ENCODE measurements around the gene ARAP1. TPM values are rescaled to one million over a fixed set of nuclear protein-coding genes. Genes with fewer than 3 reads are reported as not detected.

The ARAP1 gene
- total RNA-seq, 1 experiment from 2014 or later = 66.1 TPM

DNA sequence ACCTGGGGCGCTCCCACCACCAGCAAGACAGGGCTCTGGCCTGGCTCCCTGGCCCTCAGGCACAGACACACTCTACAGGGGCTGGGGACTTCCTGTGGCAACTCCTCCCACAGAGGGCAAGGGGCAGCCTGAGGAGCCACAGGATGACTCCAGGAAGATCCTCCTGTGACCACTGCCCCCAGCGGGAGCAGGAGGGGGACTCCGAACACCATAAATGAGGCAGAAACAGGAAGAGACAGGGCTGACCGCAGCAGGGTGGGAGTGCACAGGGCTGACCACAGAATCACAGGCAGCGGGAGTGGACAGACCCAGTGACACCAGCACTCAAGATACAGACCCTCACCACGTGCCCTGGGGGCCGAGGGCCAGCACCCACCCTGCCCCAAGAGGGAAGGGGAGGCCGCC, 10.8 kb downstream of the ARAP1 start:
- intact Hi-C loops (cut with micrococcal nuclease; ENCODE audit: unreplicated experiment) = no loop called here
- H3K4me3 ChIP-seq (ENCODE audit: low read depth, low read length, poor library complexity, severe bottlenecking) = no peak overlapping the region
- H3K4me1 ChIP-seq (ENCODE audit: insufficient read depth, low read length, poor library complexity, severe bottlenecking) = peaks cover 8% of the 10 kb centered on the region
- no peaks in the 10 kb centered on the region for H3K27me3 ChIP-seq (replicated peaks; ENCODE audit: insufficient read depth, low read depth, low read length, poor library complexity)
- POLR2A ChIA-PET (ENCODE audit: low non-redundant PET) = no interaction called here
- CTCF ChIA-PET = no interaction called here
- no peaks in the 10 kb centered on the region for H3K36me3 ChIP-seq (ENCODE audit: insufficient read depth, low read length, poor library complexity, severe bottlenecking)
- TF ChIP-seq, protein P1, sequence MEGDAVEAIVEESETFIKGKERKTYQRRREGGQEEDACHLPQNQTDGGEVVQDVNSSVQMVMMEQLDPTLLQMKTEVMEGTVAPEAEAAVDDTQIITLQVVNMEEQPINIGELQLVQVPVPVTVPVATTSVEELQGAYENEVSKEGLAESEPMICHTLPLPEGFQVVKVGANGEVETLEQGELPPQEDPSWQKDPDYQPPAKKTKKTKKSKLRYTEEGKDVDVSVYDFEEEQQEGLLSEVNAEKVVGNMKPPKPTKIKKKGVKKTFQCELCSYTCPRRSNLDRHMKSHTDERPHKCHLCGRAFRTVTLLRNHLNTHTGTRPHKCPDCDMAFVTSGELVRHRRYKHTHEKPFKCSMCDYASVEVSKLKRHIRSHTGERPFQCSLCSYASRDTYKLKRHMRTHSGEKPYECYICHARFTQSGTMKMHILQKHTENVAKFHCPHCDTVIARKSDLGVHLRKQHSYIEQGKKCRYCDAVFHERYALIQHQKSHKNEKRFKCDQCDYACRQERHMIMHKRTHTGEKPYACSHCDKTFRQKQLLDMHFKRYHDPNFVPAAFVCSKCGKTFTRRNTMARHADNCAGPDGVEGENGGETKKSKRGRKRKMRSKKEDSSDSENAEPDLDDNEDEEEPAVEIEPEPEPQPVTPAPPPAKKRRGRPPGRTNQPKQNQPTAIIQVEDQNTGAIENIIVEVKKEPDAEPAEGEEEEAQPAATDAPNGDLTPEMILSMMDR (conservative IDR thresholded peaks at IDR 0.05; ENCODE audit: low read depth, low read length) = no peak
- no peak for TF ChIP-seq EZH2 (IDR thresholded peaks at IDR 0.05; ENCODE audit: borderline replicate concordance, low read depth, low read length, poor library complexity, severe bottlenecking)
- no peak for DNase-seq (ENCODE audit: low spot score)
- H3K9me3 ChIP-seq (ENCODE audit: low read depth, low read length, poor library complexity, severe bottlenecking) = no peaks in the 10 kb centered on the region
- no TSS peak for BruUV-seq (replicated peaks)
- H3K27ac ChIP-seq (ENCODE audit: low read depth, low read length, poor library complexity, severe bottlenecking) = no peak overlapping the region

DNA sequence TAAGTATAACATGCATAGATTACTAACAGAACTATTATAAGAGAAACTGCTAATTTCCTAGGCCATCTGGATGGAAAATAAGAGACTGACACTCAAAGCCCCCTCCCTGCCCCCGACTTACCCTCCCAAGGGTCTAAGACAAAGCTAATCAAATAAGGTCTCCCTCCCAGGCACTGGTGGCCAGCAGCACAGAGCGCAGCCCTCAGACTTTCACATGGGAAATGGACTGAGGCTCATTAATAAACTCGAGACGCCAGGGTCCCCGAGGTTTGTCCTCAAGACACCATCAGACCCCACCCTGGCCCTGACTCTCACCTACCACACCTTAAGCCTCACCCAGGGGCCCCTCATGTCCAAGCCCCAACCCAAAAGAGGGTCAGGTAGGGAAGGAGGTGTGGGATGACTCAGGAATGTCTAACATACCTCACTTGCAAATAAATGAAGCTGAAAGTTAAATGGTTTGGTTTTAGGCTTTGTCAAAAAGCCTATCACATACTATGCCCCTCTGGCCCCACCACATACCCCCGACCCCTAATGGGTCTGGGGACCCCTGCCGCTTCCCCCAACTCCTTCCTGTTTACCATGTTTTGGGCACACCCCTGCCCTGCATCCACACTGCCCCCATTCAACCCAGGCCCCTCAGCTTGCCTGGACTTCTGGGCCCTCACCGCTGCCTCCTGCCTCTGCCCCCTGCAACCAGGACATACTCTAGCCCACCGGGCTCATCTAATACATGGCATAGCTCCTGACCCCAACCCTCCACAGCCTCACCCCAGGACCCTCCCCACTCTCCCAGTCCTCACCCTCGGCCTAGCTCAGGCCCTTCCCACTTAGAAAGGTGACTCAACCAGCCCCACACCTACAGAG, 11.4 kb downstream of the ARAP1 start:
- no peaks in the 10 kb centered on the region for H3K9me3 ChIP-seq (ENCODE audit: low read depth, low read length, poor library complexity, severe bottlenecking)
- CTCF ChIA-PET = no interaction called here
- H3K27ac ChIP-seq (ENCODE audit: low read depth, low read length, poor library complexity, severe bottlenecking) = no peak overlapping the region
- no peaks in the 10 kb centered on the region for H3K27me3 ChIP-seq (replicated peaks; ENCODE audit: insufficient read depth, low read depth, low read length, poor library complexity)
- H3K36me3 ChIP-seq (ENCODE audit: insufficient read depth, low read length, poor library complexity, severe bottlenecking) = no peaks in the 10 kb centered on the region
- peaks cover 14% of the 10 kb centered on the region for H3K4me1 ChIP-seq (ENCODE audit: insufficient read depth, low read length, poor library complexity, severe bottlenecking)
- POLR2A ChIA-PET (ENCODE audit: low non-redundant PET) = no interaction called here
- no peak for TF ChIP-seq EZH2 (IDR thresholded peaks at IDR 0.05; ENCODE audit: borderline replicate concordance, low read depth, low read length, poor library complexity, severe bottlenecking)
- TF ChIP-seq, protein P1 (conservative IDR thresholded peaks at IDR 0.05; ENCODE audit: low read depth, low read length) = no peak
- no peak for DNase-seq (ENCODE audit: low spot score)
- no TSS peak for BruUV-seq (replicated peaks)
- H3K4me3 ChIP-seq (ENCODE audit: low read depth, low read length, poor library complexity, severe bottlenecking) = no peak overlapping the region
- intact Hi-C loops (cut with micrococcal nuclease; ENCODE audit: unreplicated experiment) = no loop called here

- H3K36me3 ChIP-seq (ENCODE audit: insufficient read depth, low read length, poor library complexity, severe bottlenecking) = no peaks in the 10 kb centered on the region
- H3K27me3 ChIP-seq (replicated peaks; ENCODE audit: insufficient read depth, low read depth, low read length, poor library complexity) = no peaks in the 10 kb centered on the region
- DNase-seq (ENCODE audit: low spot score) = no peak
- TF ChIP-seq, protein P1 (conservative IDR thresholded peaks at IDR 0.05; ENCODE audit: low read depth, low read length) = no peak
- TF ChIP-seq EZH2 (IDR thresholded peaks at IDR 0.05; ENCODE audit: borderline replicate concordance, low read depth, low read length, poor library complexity, severe bottlenecking) = no peak
- H3K27ac ChIP-seq (ENCODE audit: low read depth, low read length, poor library complexity, severe bottlenecking) = no peak overlapping the region
- H3K4me3 ChIP-seq (ENCODE audit: low read depth, low read length, poor library complexity, severe bottlenecking) = no peak overlapping the region
- ChIA-PET CTCF (no interaction called here), POLR2A (ENCODE audit: low non-redundant PET) (no interaction called here)
- H3K9me3 ChIP-seq (ENCODE audit: low read depth, low read length, poor library complexity, severe bottlenecking) = no peaks in the 10 kb centered on the region
- intact Hi-C loops (cut with micrococcal nuclease; ENCODE audit: unreplicated experiment) = no loop called here
- H3K4me1 ChIP-seq (ENCODE audit: insufficient read depth, low read length, poor library complexity, severe bottlenecking) = peaks cover 18% of the 10 kb centered on the region
- no TSS peak for BruUV-seq (replicated peaks)
Measured at GRCh38 chr11:72740060-72740424, 12.2 kb downstream of the ARAP1 start.

Measured in A673 (cell line).